GM20431 (cell line): ENCODE results near the gene FXYD5.
"Not testable (repeated sequence)": the region's sequence is repeated elsewhere in the genome, so short reads cannot be mapped to it uniquely, and the experiment has no call there.

Experiments
- in situ Hi-C: fragments of 300-500 bp; cut with MseI, MboI; formaldehyde crosslinking; loops from one replicate; pipeline ENCODE4 v1.15.0; 2020; ENCODE audit warnings: low sequenced_read_pairs; ENCODE audit not compliant: unreplicated experiment

The FXYD5 gene

GRCh38 chr19:35171730-35172129 lies 17.2 kb downstream of the FXYD5 start:
- in situ Hi-C loops: no loop called here

GRCh38 chr19:35174226-35174625 lies 19.7 kb downstream of the FXYD5 start:
- in situ Hi-C loops: no loop called here

- in situ Hi-C loops: no loop called here
These were observed 21.6 kb downstream of the FXYD5 start for GRCh38 chr19:35176181-35176570.

- in situ Hi-C loops: no loop called here
These were observed 23.1 kb downstream of the FXYD5 start for GRCh38 chr19:35177377-35178274.

- in situ Hi-C loops: no loop called here
These were observed 24.2 kb downstream of the FXYD5 start for GRCh38 chr19:35178701-35179100.

GRCh38 chr19:35179830-35180229 lies 25.3 kb downstream of the FXYD5 start:
- in situ Hi-C loops: no loop called here

- in situ Hi-C loops: no loop called here
These were observed 26.9 kb downstream of the FXYD5 start for GRCh38 chr19:35181387-35181786.

- in situ Hi-C loops: no loop called here
These were observed 29.7 kb downstream of the FXYD5 start for GRCh38 chr19:35184267-35184666.

- in situ Hi-C loops: no loop called here
These were observed 30.3 kb downstream of the FXYD5 start for GRCh38 chr19:35184884-35185283.

- in situ Hi-C loops: no loop called here
These were observed 39.8 kb downstream of the FXYD5 start for GRCh38 chr19:35194012-35194984.

- in situ Hi-C loops: no loop called here
These were observed 41.3 kb downstream of the FXYD5 start for GRCh38 chr19:35195830-35196229.

GRCh38 chr19:35196861-35197260 lies 42.3 kb downstream of the FXYD5 start:
- in situ Hi-C loops: not testable (repeated sequence)

GRCh38 chr19:35199481-35199880 lies 44.9 kb downstream of the FXYD5 start:
- in situ Hi-C loops: no loop called here

GRCh38 chr19:35202722-35203688 lies 48.5 kb downstream of the FXYD5 start:
- in situ Hi-C loops: no loop called here

GRCh38 chr19:35204799-35205732 lies 50.5 kb downstream of the FXYD5 start:
- in situ Hi-C loops: no loop called here

GRCh38 chr19:35205733-35206323 lies 51.3 kb downstream of the FXYD5 start:
- in situ Hi-C loops: no loop called here

GRCh38 chr19:35206379-35206778 lies 51.8 kb downstream of the FXYD5 start:
- in situ Hi-C loops: no loop called here

GRCh38 chr19:35206855-35207254 lies 52.3 kb downstream of the FXYD5 start:
- in situ Hi-C loops: no loop called here
